Prostate gland (tissue), 2 donors: ENCODE results near the gene WNT3. TPM values are rescaled to one million over a fixed set of nuclear protein-coding genes. Genes with fewer than 3 reads are reported as not detected.
A peak's percentile ranks its signal among the peaks of the same experiment; 100 is the strongest.

ENCODE experiments used
- DNase-seq: peaks from one replicate; pipeline ENCODE4 v3.0.0-alpha.2; 2019; ENCODE audit warnings: low spot score
- H3K27ac ChIP-seq, 2 donors: fragments of 200-600 bp; sonication (generic); 2 replicates each; pipeline ENCODE4 v1.5.1; 2017 to 2019
- H3K27me3 ChIP-seq: fragments of 200-600 bp; sonication (generic); replicated peaks from 2 replicates; pipeline ENCODE4 v1.5.1; 2019; ENCODE audit not compliant: insufficient read depth
- H3K36me3 ChIP-seq, 2 donors: fragments of 200-600 bp; sonication (generic); 1 replicate in 1 of 2; 2 replicates in 1 of 2; pipeline versions ENCODE4 v1.5.1 to v1.8.1; 2017 to 2019
- H3K4me1 ChIP-seq: fragments of 200-600 bp; sonication (generic); replicated peaks from 2 replicates; pipeline ENCODE4 v1.5.1; 2019
- H3K4me3 ChIP-seq, 2 donors: fragments of 200-600 bp; sonication (generic); 2 replicates each; pipeline ENCODE4 v1.5.1; 2017 to 2019
- H3K9me3 ChIP-seq: fragments of 200-600 bp; sonication (generic); 2 replicates; pipeline ENCODE4 v1.5.1; 2017
- CTCF ChIP-seq, 4 experiments: fragments of 200-600 bp in 2 of 4; fragments of 450-650 bp in 2 of 4; sonication (generic) in 2 of 4; IDR thresholded peaks; 1 replicate in 3 of 4; 2 replicates in 1 of 4; pipeline ENCODE4 v1.5.1; 2016 to 2019; ENCODE audit warnings: antibody characterized with exemption in 4 of 4, mild to moderate bottlenecking in 2 of 4, moderate library complexity in 2 of 4
- POLR2A ChIP-seq: fragments of 450-650 bp; IDR thresholded peaks from one replicate; pipeline ENCODE4 v1.6.1; 2016; ENCODE audit warnings: antibody characterized with exemption, mild to moderate bottlenecking
- POLR2AphosphoS5 ChIP-seq: sonication (generic); formaldehyde crosslinking; IDR thresholded peaks from one replicate; pipeline ENCODE4 v1.6.1; 2017; ENCODE audit warnings: antibody characterized with exemption
- WGBS: methylation state at CpG from one replicate; pipeline ENCODE4 v1.1.5; 2018; 5-methylcytosine and 5-hydroxymethylcytosine counted together
- intact Hi-C: fragments of 100-400 bp; cut with DNase I; formaldehyde crosslinking; loops from one replicate; pipeline ENCODE4 v1.14.2; 2022
- total RNA-seq, 2 donors: library from RNA; depleted of rRNA; stranded (reverse); fragments of >200 nt; gene quantifications; one replicate each; pipeline ENCODE4 v1.1.0, GENCODE V29; 2016

The WNT3 gene
- total RNA-seq, 2 donors from 2014 or later, result 2.0 to 7.7 TPM

GRCh38 chr17:46837521-46837920, 19.0 kb upstream of the WNT3 start:
- Histone ChIP-seq H3K36me3 (no peaks in the 10 kb centered on the region), H3K9me3 (no peaks in the 10 kb centered on the region), H3K4me3 (no peak overlapping the region), H3K4me1 (no peaks in the 10 kb centered on the region), H3K27ac (no peak overlapping the region), H3K27me3 (no peaks in the 10 kb centered on the region)
- TF ChIP-seq POLR2AphosphoS5, result no peak
- no peak for TF ChIP-seq POLR2A
- no peak for TF ChIP-seq CTCF (IDR thresholded peaks at IDR 0.05)
- intact Hi-C loops, result no loop called here
- WGBS, result 74% methylated on average over 4 of the region's 4 CpGs
- no peak for DNase-seq

DNA sequence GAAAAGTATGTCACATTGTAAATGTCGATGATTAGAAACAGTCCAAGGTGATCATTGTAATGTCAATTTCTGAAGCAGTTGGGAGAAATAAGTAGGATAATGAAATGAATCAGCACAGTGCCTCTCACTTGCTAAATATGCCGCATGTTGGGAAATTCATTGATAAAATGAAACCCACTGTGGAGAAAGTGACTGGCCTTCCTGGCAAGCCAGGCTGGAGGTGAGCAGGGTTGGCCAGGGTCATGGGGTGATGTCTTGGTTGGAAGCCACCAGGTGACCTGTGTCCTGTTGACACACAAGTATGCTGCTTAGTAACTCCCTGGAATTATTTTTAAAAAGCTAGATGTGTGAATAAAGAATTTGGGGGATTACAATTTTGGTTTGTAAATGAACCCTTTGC, 18.0 kb upstream of the WNT3 start:
- WGBS, result 85% methylated on average over 2 of the region's 2 CpGs
- TF ChIP-seq POLR2AphosphoS5 (no peak), POLR2A (no peak), CTCF (IDR thresholded peaks at IDR 0.05) (no peak)
- H3K27ac ChIP-seq, result no peak overlapping the region
- no peaks in the 10 kb centered on the region for H3K27me3 ChIP-seq
- H3K4me3 ChIP-seq, result no peak overlapping the region
- H3K4me1 ChIP-seq, result no peaks in the 10 kb centered on the region
- no peaks in the 10 kb centered on the region for H3K9me3 ChIP-seq
- H3K36me3 ChIP-seq, result no peaks in the 10 kb centered on the region
- intact Hi-C loops, result no loop called here
- DNase-seq, result no peak

- WGBS, result 98% methylated on average over 3 of the region's 3 CpGs
- Histone ChIP-seq H3K9me3 (no peaks in the 10 kb centered on the region), H3K4me3 (no peak overlapping the region), H3K27me3 (no peaks in the 10 kb centered on the region), H3K27ac (no peak overlapping the region), H3K36me3 (no peaks in the 10 kb centered on the region), H3K4me1 (no peaks in the 10 kb centered on the region)
- no peak for DNase-seq
- intact Hi-C loops, result no loop called here
- TF ChIP-seq POLR2AphosphoS5 (no peak), POLR2A (no peak), CTCF (IDR thresholded peaks at IDR 0.05) (no peak)
Observed at GRCh38 chr17:46834846-46835245, 16.4 kb upstream of the WNT3 start.

- no peak for TF ChIP-seq POLR2AphosphoS5
- TF ChIP-seq CTCF (IDR thresholded peaks at IDR 0.05), result no peak
- Histone ChIP-seq H3K27ac (no peak overlapping the region), H3K27me3 (no peaks in the 10 kb centered on the region), H3K4me3 (no peak overlapping the region), H3K36me3 (no peaks in the 10 kb centered on the region), H3K4me1 (no peaks in the 10 kb centered on the region), H3K9me3 (no peaks in the 10 kb centered on the region)
- intact Hi-C loops, result no loop called here
- no peak for DNase-seq
- 93% methylated on average over 2 of the region's 2 CpGs for WGBS
Observed at GRCh38 chr17:46833840-46834208, 15.3 kb upstream of the WNT3 start.

- intact Hi-C loops, result no loop called here
- H3K4me1 ChIP-seq, result no peaks in the 10 kb centered on the region
- H3K9me3 ChIP-seq, result no peaks in the 10 kb centered on the region
- H3K27me3 ChIP-seq, result no peaks in the 10 kb centered on the region
- WGBS, result 59% methylated on average over 17 of the region's 17 CpGs
- no peak for TF ChIP-seq POLR2A
- no peak overlapping the region for H3K4me3 ChIP-seq
- DNase-seq, result peak; percentile 15
- no peak overlapping the region for H3K27ac ChIP-seq
- H3K36me3 ChIP-seq, result no peaks in the 10 kb centered on the region
Observed at GRCh38 chr17:46832945-46833839, 14.7 kb upstream of the WNT3 start.
